A549 treated with DMSO at 1 μM for 4 hours (cell line): ENCODE results near the gene ERBB2. TPM values are rescaled to one million over a fixed set of nuclear protein-coding genes. Genes with fewer than 3 reads are reported as not detected.

ENCODE experiments used
- total RNA-seq: library from RNA; stranded (reverse); fragments of 200-300 nt; extraction: Qiagen RNA extraction; gene quantifications from 5 replicates; pipeline ENCODE4 v1.2.3, GENCODE V29; 2022; ENCODE audit warnings: low read depth

The ERBB2 gene
- 30.4 to 39.9 TPM (median 32.8 TPM) in 5 replicates for total RNA-seq

DNA sequence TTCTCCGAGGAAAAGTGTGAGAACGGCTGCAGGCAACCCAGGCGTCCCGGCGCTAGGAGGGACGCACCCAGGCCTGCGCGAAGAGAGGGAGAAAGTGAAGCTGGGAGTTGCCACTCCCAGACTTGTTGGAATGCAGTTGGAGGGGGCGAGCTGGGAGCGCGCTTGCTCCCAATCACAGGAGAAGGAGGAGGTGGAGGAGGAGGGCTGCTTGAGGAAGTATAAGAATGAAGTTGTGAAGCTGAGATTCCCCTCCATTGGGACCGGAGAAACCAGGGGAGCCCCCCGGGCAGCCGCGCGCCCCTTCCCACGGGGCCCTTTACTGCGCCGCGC is at the start of gene ERBB2:
TSS of gene ERBB2 (plus strand) at position 247 of the 330 bp plus-strand sequence. CDS start 175 bp downstream, outside the sequence.

DNA sequence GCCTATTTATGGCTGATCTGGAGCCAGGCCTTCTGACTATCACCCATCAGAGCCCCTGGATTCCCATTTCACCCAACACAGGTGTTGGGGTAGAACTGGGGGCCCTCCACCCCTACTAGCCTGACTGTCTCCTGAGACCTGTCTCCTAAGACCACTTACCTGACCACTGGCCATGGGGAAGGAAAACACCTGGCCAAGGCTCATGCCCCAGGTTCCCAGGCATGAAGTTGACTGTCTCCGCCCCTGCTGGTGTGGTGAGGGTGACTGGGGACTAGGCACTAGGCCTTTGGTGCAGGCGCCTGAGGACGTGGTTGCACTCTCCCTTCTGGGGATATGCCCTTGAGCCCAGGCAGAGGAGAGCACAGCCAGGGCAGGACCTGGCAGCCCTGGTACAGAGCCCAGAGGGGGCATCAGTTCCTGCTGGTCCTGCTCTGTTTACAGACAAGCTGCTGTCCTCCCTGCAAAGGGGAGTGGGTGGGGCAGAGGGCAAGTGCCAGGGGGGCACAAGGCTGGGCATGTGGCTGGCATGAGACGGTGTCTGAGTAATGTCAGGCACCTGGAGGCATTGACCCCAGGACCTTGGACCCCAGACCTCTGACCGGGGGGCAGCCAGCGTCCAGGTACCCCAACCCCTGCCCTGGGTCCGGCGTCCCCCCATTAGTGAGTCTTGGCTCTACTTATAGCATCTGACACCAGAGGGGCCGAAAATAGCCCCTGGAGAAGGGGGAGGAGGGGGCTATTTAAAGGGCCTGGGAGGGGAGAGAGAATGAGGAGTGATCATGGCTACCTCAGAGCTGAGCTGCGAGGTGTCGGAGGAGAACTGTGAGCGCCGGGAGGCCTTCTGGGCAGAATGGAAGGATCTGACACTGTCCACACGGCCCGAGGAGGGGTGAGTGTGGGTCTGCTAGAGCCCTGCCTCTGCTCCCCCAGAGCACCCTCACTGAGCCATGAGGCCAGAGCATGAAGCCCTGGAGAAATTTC is 35.0 kb upstream of the ERBB2 start, which contains the start of gene TCAP:
TSS of gene TCAP (plus strand) at position 769 of the 981 bp plus-strand sequence. CDS start at position 780, 11 bp downstream.

DNA sequence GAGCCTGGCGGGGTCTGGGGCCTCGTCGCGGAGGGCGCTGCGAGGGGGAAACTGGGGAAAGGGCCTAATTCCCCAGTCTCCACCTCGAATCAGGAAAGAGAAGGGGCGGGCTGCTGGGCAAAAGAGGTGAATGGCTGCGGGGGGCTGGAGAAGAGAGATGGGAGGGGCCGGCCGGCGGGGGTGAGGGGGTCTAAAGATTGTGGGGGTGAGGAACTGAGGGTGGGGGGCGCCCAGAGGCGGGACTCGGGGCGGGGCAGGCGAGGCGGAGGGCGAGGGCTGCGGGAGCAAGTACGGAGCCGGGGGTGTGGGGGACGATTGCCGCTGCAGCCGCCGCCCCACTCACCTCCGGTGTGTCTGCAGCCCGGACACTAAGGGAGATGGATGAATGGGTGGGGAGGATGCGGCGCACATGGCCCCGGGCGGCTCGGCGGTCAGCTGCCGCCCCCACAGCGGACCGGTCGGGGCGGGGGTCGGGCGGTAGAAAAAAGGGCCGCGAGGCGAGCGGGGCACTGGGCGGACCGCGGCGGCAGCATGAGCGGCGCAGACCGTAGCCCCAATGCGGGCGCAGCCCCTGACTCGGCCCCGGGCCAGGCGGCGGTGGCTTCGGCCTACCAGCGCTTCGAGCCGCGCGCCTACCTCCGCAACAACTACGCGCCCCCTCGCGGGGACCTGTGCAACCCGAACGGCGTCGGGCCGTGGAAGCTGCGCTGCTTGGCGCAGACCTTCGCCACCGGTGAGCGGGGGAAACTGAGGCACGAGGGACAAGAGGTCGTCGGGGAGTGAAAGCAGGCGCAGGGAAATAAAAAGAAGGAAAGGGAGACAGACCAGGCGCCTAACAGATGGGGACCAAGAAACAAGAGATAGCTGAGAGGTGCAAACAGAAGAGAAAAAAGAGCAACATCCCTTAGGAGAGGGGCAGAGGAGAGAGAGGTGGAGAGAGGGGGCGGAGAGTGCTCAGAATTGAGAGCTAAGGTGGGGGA is 31.6 kb upstream of the ERBB2 start, which contains the start of gene PNMT:
TSS of gene PNMT (plus strand) at position 509 of the 980 bp plus-strand sequence. CDS start at position 532, 23 bp downstream.

DNA sequence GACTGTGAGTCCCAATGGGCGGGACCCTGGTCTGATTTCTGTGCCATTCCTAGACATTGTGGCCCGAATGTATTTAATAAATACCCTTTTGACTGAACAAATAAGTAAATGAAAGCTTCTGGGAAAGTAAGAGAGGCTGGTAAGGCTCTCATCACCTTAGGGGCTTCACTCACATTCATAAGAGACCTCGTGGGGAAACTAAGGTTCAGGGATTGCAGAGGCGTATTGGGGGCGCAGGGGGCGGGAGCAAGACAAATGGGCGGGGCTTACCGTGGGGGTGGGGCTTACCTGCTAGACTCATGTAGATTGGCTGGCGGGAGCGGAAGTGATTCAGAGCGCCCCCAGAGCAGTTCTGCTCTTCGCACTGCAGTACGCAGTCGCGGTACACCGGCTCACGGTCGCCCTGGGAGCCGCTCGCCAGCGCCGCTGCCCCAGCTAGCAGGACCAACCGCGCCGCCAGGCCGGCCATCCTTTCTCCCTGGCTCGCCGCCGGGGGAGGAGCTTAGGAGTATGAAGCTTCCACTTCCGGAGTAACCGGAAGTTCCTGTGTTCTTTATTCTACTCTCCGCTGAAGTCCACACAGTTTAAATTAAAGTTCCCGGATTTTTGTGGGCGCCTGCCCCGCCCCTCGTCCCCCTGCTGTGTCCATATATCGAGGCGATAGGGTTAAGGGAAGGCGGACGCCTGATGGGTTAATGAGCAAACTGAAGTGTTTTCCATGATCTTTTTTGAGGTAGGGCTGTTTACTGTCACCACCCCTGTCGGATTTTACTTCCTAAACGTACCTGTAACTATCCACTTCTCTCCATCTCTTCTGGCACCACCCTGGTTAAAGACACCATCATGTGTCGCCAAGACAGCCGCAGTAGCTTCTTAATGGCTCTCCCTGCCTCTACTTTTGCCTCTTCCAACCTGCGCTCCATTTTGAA is 12.1 kb upstream of the ERBB2 start, which contains the start of gene PGAP3:
TSS of gene PGAP3 (minus strand) at position 512 of the 929 bp plus-strand sequence. CDS start at position 469, 43 bp downstream.

DNA sequence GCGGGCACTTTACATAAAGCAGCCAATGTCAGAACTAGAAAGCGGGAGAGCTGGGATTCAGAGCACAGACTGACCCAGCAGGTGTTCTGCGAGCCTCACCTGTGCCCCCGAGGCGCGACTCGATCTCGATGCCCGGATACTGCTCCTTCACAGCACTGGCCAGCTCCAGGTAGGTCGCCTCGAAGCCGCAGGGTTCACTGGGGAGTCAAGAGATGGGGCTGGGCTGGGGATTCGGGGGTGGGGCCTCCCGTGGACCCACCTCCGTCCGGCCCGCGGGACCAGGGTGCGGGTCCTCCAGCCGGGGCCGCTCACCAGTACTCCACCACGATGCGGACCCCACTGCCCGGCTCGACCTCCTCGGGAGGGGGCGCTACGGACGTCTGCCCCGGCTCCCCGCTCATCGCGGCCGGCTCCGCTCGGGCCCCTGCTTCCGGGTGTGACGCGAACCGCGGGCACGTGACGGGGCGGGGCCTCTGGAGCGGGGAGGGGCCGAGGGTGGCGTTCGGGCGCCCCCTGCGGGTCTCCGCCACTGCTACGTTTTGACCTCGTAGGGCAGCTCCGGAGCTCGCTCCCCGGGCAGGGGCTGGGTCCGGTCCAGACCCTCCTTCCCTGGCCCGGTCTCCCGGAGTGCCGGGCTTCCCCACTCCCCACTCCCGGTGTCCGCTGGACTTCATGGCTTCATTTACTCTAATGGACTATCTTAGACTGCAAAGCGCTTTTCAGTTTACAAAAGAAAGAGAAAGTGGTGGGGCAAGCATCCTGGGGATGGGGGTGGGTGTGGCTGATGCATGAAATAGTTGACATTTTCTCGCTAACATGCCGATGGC is 30.4 kb downstream of the ERBB2 start, which contains the start of gene MIEN1:
TSS of gene MIEN1 (minus strand) at position 438 of the 827 bp plus-strand sequence. CDS start at position 401, 37 bp downstream.

DNA sequence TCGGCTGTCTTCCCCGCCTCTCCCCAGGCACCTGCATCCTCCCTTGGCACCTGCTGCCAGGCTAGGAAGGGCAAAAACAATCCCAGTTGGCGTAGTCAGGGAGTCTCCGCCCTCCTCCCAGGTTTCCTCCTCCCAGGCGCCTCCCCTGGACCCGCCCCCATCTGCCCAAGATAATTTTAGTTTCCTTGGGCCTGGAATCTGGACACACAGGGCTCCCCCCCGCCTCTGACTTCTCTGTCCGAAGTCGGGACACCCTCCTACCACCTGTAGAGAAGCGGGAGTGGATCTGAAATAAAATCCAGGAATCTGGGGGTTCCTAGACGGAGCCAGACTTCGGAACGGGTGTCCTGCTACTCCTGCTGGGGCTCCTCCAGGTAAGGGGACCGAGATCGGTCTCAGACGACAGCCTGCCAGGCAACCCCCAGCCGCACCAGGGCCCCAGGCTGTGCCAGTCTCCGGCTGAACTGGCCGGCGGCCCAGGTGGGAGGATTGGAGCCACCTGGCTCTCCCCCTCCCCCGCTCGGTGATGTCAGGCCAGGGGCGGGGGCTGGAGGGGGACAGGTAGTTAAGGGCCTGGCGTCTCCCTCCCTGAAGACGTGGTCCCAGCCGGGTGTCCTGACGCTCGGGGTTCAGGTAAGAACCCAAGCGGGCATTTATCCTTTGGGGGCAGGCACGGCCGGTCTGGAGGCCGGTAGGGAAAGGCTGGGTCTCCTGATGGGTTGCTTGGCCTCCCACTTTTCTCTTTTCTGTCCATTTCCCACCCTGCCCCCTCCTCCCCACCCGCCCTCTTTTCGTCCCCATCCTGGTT is 38.1 kb downstream of the ERBB2 start, which contains the start of gene GRB7:
TSS of gene GRB7 (plus strand) at position 179 of the 808 bp plus-strand sequence. CDS start 4,364 bp downstream, outside the sequence.

Other genes with a start within 250 kb of the ERBB2 start
- 31.1 to 40.5 TPM (median 38.0 TPM) in 5 replicates for gene MED1, start 248.8 kb upstream of the ERBB2 start, total RNA-seq
- 37.6 to 46.7 TPM (median 44.1 TPM) in 5 replicates for gene CDK12, start 238.6 kb upstream of the ERBB2 start, total RNA-seq
- not detected in 5 replicates for gene NEUROD2, start 92.1 kb upstream of the ERBB2 start, total RNA-seq
- 0.18 TPM in 1 of 5 replicates, not detected in the others for gene PPP1R1B, start 73.1 kb upstream of the ERBB2 start, total RNA-seq
- 49.8 to 64.8 TPM (median 57.2 TPM) in 5 replicates for gene STARD3, start 62.9 kb upstream of the ERBB2 start, total RNA-seq
- gene TCAP, start 34.7 kb upstream of the ERBB2 start, total RNA-seq: 0.77 to 1.8 TPM (median 1.0 TPM) in 5 replicates
- 0.13 TPM in 1 of 5 replicates, not detected in the others for gene PNMT, start 31.6 kb upstream of the ERBB2 start, total RNA-seq
- gene PGAP3, start 12.0 kb upstream of the ERBB2 start, total RNA-seq: 7.3 to 8.5 TPM (median 7.8 TPM) in 5 replicates
- gene MIEN1, start 30.5 kb downstream of the ERBB2 start, total RNA-seq: 90.3 to 101 TPM (median 92.4 TPM) in 5 replicates
- gene GRB7, start 37.9 kb downstream of the ERBB2 start, total RNA-seq: 4.2 to 7.1 TPM (median 6.5 TPM) in 5 replicates
- gene IKZF3, start 164.2 kb downstream of the ERBB2 start, total RNA-seq: not detected in 5 replicates
- not detected in 5 replicates for gene ZPBP2, start 168.1 kb downstream of the ERBB2 start, total RNA-seq
- gene GSDMB, start 218.6 kb downstream of the ERBB2 start, total RNA-seq: 1.7 to 3.1 TPM (median 2.5 TPM) in 5 replicates
- gene ORMDL3, start 227.5 kb downstream of the ERBB2 start, total RNA-seq: 36.2 to 49.3 TPM (median 43.7 TPM) in 5 replicates
- gene LRRC3C, start 227.7 kb downstream of the ERBB2 start, total RNA-seq: not detected in 5 replicates